VCaP (cell line): ENCODE measurements around the gene FGF14.
A peak's percentile ranks its signal among the peaks of the same experiment; 100 is the strongest.

Experiments
- H3K27ac ChIP-seq: fragments of 450-650 bp; 2 replicates; pipeline ENCODE4 v1.5.1; 2017
- CTCF ChIP-seq: fragments of 450-650 bp; conservative IDR thresholded peaks from 2 replicates; pipeline ENCODE4 v1.5.1; 2017; ENCODE audit warnings: mild to moderate bottlenecking, moderate library complexity

FGF14 gene

DNA sequence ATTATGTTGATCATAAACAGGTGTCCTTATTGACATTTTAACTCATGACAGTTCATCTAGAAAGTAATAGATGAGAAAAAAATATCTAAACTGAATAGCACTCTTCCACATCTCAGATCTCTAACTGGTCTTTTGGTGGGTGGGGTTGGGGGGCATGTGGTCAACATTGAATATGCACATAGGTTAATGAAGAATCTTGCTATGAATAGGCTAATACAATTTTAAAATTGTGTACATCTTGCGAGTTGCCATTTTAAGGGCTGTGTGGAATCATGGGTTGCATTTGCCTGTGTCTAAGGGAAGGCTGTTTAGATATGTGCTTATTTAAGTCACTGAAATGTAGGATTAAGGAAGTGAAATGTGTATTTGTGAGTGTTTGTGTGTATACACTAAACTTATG lies 603.4 kb downstream of the FGF14 start:
- no peak overlapping the region for H3K27ac ChIP-seq

DNA sequence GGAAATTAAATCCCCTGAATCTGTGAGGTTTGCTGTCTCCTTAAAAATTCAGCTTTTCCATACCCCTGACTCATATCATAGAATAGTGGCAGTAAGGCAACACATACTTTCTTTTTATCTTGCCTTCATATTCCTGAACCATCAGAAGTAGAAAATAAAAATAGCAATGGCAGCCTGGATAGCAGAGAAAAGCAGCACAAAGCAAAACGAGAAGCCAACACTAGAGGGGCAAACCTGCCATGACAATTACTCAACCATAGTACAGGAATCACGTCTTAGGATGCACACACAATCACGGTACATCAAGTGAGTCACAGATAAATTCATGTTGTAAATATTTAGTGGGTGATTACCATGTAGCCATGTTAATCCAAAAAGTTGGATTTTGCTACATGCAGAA lies 606.4 kb downstream of the FGF14 start:
- H3K27ac ChIP-seq: no peak overlapping the region
- no peak for TF ChIP-seq CTCF

More for the DNA sequence above, 603.4 kb downstream of the FGF14 start:
- no peak for TF ChIP-seq CTCF

GRCh38 chr13:101795025-101795424 lies 606.8 kb downstream of the FGF14 start:
- H3K27ac ChIP-seq: no peak overlapping the region
- TF ChIP-seq CTCF: no peak

DNA sequence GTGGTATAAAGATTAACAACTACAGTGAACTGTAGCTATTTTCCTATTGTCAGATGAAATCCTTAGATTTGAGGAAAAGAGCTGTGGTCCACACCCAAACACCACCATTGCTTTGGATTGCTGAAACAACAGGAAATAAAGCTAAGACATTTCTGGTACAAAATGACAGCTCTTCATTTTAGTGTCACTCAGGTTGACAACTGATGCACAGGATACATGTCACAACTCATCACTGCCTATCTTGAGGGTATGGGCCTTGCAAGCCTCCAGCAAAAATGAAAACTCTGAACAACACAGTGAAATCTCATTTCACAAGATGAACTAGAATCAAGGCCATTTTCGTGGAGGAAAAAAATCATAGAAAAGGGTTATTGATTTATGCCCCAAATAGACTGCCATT lies 609.7 kb downstream of the FGF14 start:
- no peak overlapping the region for H3K27ac ChIP-seq
- no peak for TF ChIP-seq CTCF

GRCh38 chr13:101785858-101786257 lies 616.0 kb downstream of the FGF14 start:
- TF ChIP-seq CTCF: peak; percentile 85
- H3K27ac ChIP-seq: no peak overlapping the region

- no peak overlapping the region for H3K27ac ChIP-seq
- no peak for TF ChIP-seq CTCF
Observed at GRCh38 chr13:101784313-101784712, 617.5 kb downstream of the FGF14 start.

DNA sequence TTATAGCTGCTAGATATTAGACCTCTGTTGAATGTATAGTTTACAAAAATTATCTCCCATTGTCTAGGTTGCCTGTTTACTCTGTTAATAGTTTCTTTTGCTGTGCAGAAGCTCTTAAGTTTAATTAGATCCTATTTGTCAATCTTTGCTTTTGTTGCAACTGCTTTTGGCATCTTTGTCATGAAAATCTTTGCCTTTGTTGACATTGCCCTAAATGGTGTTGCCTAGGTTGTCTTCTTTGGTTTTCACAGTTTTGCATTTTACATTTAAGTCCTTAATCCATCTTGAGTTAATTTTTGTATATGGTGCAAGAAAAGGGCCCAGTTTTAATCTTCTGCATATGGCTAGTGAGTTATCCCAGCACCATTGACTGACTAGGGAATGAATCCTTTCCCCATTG lies 618.3 kb downstream of the FGF14 start:
- no peak overlapping the region for H3K27ac ChIP-seq

More for the DNA sequence above, 618.3 kb downstream of the FGF14 start:
- TF ChIP-seq CTCF: no peak
